ENCODE data around the gene AKR1B1. TPM values are rescaled to one million over a fixed set of nuclear protein-coding genes. Genes with fewer than 3 reads are reported as not detected.

The AKR1B1 gene
- 112 and 190 TPM in 2 replicates for total RNA-seq

DNA sequence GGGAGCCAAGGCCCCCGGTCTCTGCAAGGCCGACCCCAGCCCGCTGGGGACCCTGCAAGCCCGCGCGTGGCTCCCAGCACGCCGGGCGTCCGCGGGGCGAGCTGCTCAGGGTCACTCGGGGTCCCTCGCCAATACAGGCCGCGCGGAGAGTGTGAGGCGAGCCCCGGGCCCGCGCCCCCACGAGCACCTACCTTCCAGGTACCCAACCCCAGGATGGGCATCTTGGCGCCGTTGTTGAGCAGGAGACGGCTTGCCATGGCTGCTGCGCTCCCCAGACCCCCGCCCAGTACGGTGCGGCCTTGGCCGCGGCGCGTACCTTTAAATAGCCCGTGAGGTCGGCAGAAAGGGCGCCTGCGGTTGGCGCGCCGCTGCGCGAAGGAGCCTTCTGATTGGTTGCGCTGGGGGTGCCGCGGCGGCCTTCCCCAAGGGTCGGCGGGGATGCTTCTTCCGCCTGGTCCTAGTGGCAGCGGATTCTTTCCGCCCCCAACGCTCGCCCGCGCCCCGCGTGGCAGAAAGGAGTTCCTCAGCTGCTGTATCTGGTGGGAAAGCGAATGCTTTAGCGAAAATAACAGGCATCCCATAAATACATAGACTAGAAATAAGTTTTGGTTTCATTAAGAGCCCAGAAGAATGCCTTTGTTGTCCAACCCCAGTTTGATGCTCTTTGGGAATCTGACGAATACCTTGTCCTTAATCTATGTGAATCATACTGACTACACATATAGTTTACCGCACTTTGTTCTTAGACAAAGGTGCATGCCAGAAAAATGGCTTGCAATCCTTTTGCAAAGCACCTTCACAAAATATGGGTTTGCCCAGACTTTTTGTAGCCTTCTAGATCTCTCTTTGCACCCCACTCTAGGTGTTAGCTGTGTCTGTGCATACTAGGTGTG, at the start of gene AKR1B1:
AKR1B1 (minus strand) TSS at position 295 of the 893 bp plus-strand sequence; CDS start at position 257, 38 bp downstream.

Other genes starting within 250 kb of the AKR1B1 start
- 11.0 and 20.1 TPM in 2 replicates for gene SLC35B4, start 142.2 kb downstream of the AKR1B1 start, total RNA-seq
- gene AKR1B10, start 68.5 kb upstream of the AKR1B1 start, total RNA-seq, result 4.9 and 6.1 TPM in 2 replicates
- gene AKR1B15, start 90.0 kb upstream of the AKR1B1 start, total RNA-seq, result not detected in 2 replicates
- gene BPGM, start 187.8 kb upstream of the AKR1B1 start, total RNA-seq, result 28.7 and 29.7 TPM in 2 replicates